Parathyroid adenoma (tissue), 2 donors: Measurements from ENCODE around the gene ZDHHC14.

ENCODE experiments used
- H2AFZ ChIP-seq: fragments of 300-600 bp; sonication (generic); one replicate; pipeline ENCODE4 v1.7.0; 2017; ENCODE audit warnings: antibody characterized with exemption, mild to moderate bottlenecking
- H3K27ac ChIP-seq: fragments of 300-600 bp; sonication (generic); one replicate; pipeline ENCODE4 v1.7.0; 2017
- H3K27me3 ChIP-seq: fragments of 300-600 bp; sonication (generic); one replicate; pipeline ENCODE4 v1.7.0; 2017; ENCODE audit warnings: low read length; ENCODE audit not compliant: control insufficient read depth, insufficient read depth
- H3K36me3 ChIP-seq: fragments of 300-600 bp; sonication (generic); one replicate; pipeline ENCODE4 v1.7.0; 2017; ENCODE audit warnings: low read length; ENCODE audit not compliant: control insufficient read depth, insufficient read depth
- H3K4me1 ChIP-seq: fragments of 300-600 bp; sonication (generic); one replicate; pipeline ENCODE4 v1.7.0; 2017; ENCODE audit warnings: control low read depth
- H3K4me2 ChIP-seq: fragments of 300-600 bp; sonication (generic); one replicate; pipeline ENCODE4 v1.7.0; 2017; ENCODE audit warnings: low read length
- H3K4me3 ChIP-seq: fragments of 300-600 bp; sonication (generic); one replicate; pipeline ENCODE4 v1.7.0; 2017; ENCODE audit warnings: low read depth, low read length
- H3K79me2 ChIP-seq: fragments of 300-600 bp; sonication (generic); one replicate; pipeline ENCODE4 v1.7.0; 2017; ENCODE audit warnings: control low read depth
- H3K9ac ChIP-seq: fragments of 300-600 bp; sonication (generic); one replicate; pipeline ENCODE4 v1.7.0; 2017; ENCODE audit warnings: mild to moderate bottlenecking
- H3K9me3 ChIP-seq: fragments of 300-600 bp; sonication (generic); one replicate; pipeline ENCODE4 v1.7.0; 2017; ENCODE audit warnings: low read length; ENCODE audit not compliant: control insufficient read depth
- CTCF ChIP-seq: fragments of 300-600 bp; sonication (generic); IDR thresholded peaks from one replicate; pipeline ENCODE4 v1.7.0; 2017; ENCODE audit warnings: antibody characterized with exemption, mild to moderate bottlenecking
- donor health status: primary hyperparathyroidism.

The ZDHHC14 gene

DNA sequence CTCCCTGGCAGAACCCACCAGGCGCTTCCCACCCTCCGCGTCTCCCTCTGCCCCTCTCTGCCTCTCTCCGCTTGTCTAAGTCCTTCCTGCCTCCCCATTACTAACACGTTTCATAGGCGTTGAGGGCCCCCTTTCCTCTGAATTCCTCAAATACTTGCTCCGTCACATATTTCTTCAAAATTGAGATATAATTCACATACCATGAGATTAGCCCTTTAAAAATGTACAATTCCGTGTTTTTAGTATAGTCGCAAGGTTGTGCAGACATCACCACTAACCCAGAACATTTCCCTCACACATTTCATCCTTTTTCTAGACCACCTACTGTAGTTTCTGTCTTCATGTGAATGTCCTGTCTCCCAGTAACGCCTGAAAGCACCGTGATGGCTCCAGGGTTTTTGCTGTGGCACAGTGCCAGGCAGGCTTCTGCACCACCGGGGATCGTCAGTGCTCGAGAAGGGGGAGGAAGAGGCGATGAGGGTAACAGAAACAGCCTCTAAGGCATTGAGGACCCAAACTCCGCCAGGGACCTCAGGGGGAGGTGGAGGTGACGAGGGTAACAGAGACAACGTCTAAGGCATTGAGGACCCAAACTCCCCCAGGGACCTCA, 300.2 kb downstream of the ZDHHC14 start:
- no peak for TF ChIP-seq CTCF
- no peaks in the 10 kb centered on the region for H3K27me3 ChIP-seq
- H3K4me3 ChIP-seq: no peak overlapping the region
- no peaks in the 10 kb centered on the region for H3K79me2 ChIP-seq
- no peaks in the 10 kb centered on the region for H3K9me3 ChIP-seq
- H3K9ac ChIP-seq: no peak overlapping the region
- H3K36me3 ChIP-seq: no peaks in the 10 kb centered on the region
- H3K27ac ChIP-seq: no peak overlapping the region
- H3K4me1 ChIP-seq: peaks cover 5% of the 10 kb centered on the region
- H3K4me2 ChIP-seq: no peak overlapping the region
- no peak overlapping the region for H2AFZ ChIP-seq

DNA sequence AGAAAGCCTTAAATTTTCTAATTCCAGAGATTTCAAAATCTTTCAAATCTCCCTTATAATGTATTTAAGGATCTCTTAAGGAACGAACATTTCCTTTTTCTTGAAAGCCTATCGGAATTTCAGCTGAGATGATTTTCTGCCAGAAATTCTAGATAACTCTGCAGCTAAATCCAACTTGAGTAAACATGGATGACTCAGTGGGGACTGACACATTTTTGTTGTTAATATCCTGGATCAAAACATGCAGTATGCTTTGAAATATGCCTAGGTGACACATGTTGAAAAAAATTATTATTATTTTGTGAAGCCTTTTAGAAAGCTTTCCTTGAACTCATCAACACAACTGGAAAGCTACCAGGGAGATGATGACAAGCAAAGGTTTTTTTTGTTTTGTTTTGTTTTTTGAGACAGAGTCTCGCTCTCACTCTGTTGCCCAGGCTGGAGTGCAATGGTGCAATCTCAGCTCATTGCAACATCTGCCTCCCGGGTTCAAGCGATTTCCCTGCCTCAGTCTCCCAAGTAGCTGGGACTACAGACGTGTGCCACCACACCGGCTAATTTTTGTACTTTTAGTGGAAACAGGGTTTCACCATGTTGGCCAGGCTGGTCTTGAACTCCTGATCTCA, 302.0 kb downstream of the ZDHHC14 start:
- no peak overlapping the region for H3K9ac ChIP-seq
- no peaks in the 10 kb centered on the region for H3K9me3 ChIP-seq
- H3K36me3 ChIP-seq: no peaks in the 10 kb centered on the region
- no peak overlapping the region for H2AFZ ChIP-seq
- no peaks in the 10 kb centered on the region for H3K79me2 ChIP-seq
- H3K27me3 ChIP-seq: no peaks in the 10 kb centered on the region
- peaks cover 5% of the 10 kb centered on the region for H3K4me1 ChIP-seq
- H3K27ac ChIP-seq: no peak overlapping the region
- no peak overlapping the region for H3K4me3 ChIP-seq
- TF ChIP-seq CTCF: no peak
- H3K4me2 ChIP-seq: no peak overlapping the region

DNA sequence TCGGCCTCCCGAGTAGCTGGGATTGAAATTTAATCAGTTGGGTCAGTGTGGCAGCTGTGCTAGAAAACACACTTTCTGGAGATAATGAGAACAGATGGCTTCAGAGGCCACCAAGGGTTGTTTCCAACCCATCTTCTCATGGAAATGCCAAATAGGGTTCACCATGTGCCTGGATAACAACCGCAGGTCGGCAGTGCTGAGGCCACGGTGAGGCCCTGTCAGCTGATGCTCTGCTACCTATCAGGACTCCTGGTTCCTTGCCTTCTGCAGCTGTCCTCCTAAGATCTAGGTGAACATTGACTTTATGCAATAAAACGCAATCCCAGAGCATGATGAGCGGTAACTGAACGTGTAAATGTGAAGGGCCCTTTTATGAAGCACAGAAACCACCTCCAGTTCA, 302.7 kb downstream of the ZDHHC14 start:
- Histone ChIP-seq H2AFZ (no peak overlapping the region), H3K4me1 (peaks cover 5% of the 10 kb centered on the region), H3K36me3 (no peaks in the 10 kb centered on the region), H3K27me3 (no peaks in the 10 kb centered on the region), H3K27ac (no peak overlapping the region), H3K79me2 (no peaks in the 10 kb centered on the region), H3K4me3 (no peak overlapping the region), H3K4me2 (no peak overlapping the region), H3K9ac (no peak overlapping the region), H3K9me3 (no peaks in the 10 kb centered on the region)
- no peak for TF ChIP-seq CTCF

DNA sequence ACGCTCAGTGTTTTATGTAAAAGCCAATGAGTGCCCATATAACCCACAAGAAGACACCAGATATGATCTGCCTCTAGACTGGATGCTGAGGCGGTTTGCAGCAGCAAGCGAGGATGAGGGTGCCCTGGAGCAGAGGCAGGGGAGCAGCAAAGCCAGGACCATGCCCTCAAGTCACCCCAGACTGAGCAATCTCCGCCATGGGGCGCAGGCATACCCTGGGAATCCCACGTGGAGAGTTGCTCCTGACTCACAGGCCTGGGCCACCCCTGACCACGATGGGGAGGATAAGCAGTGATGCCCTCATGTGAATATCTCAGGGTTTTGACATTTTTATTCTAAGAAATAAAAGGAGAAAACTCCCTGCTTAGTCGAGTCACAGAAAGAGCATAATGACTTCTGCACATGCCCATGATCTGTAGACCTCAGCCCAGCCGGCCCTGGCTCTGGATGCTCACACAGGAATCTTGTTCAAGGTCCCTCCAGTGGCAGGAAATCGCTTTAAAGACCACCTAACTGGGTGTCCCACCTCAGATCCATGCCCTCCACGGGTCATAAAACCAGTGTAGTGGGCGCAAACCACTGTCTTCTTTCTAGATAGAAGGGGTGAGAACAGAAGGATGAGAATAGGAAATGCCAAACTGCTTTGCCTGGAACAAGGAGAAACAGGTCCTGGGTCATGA, 303.8 kb downstream of the ZDHHC14 start:
- H3K36me3 ChIP-seq: no peaks in the 10 kb centered on the region
- no peak overlapping the region for H3K9ac ChIP-seq

More for the DNA sequence above, 303.8 kb downstream of the ZDHHC14 start:
- Histone ChIP-seq H3K27me3 (no peaks in the 10 kb centered on the region), H3K79me2 (no peaks in the 10 kb centered on the region), H3K9me3 (no peaks in the 10 kb centered on the region), H2AFZ (no peak overlapping the region), H3K27ac (no peak overlapping the region), H3K4me2 (no peak overlapping the region), H3K4me1 (peaks cover 5% of the 10 kb centered on the region), H3K4me3 (no peak overlapping the region)
- no peak for TF ChIP-seq CTCF
